ENCODE data around the gene LCE3A.
"Not testable (repeated sequence)": the region's sequence is repeated elsewhere in the genome, so short reads cannot be mapped to it uniquely, and the experiment has no call there.

The LCE3A gene, protein sequence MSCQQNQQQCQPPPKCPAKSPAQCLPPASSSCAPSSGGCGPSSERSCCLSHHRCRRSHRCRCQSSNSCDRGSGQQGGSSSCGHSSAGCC

DNA sequence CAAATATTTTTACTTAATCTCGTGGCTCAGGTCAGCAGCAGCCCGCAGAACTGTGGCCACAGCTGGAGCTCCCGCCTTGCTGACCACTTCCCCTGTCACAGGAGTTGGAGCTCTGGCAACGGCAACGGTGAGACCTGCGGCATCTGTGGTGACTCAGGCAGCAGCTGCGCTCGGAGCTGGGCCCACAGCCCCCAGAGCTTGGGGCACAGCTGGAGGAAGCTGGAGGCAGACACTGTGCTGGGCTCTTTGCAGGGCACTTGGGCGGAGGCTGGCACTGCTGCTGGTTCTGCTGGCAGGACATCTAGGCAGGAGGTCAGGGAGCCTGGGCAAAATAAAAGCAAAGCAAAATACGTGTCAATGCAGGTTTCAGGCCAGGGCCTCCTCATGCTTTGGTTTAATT is at the start of gene LCE3A:
LCE3A (minus strand) TSS at position 301 of the 400 bp plus-strand sequence; CDS start at position 301, 0 bp downstream.
- Histone ChIP-seq H3K36me3 (ENCODE audit: control insufficient read depth, insufficient read depth, low read length) (no peaks in the 10 kb centered on the region), H3K4me3 (ENCODE audit: low read depth, low read length) (no peak within 1 kb of the TSS), H3K9ac (ENCODE audit: low read depth, low read length) (no peak within 1 kb of the TSS), H3K27me3 (ENCODE audit: control insufficient read depth, insufficient read depth, low read length) (no peaks in the 10 kb centered on the region), H3K4me1 (ENCODE audit: control insufficient read depth, insufficient read depth, low read length) (no peaks in the 10 kb centered on the region), H3K9me3 (ENCODE audit: control insufficient read depth, insufficient read depth, low read length) (peaks cover 23% of the 10 kb centered on the region)

DNA sequence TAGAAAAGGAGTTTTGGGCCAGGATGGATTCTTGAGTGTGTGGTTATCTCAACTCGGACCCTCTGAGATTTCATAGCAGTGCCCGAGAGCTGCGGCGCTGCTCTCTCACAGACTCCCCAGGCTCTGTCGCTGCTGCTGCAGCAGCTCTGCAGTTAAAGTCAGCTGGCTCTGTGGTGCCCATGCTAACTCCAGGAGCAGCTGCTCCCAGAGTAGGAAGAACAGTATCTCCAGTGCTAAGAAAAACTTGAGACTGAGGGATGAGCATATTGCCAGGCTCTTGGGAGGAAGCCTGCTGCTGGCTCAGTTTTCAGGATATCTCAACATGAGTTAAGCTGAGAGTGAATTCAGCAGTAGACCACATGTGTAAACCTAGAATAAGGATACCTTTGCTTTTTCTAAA is 44.7 kb upstream of the LCE3A start:
- no peaks in the 10 kb centered on the region for H3K4me1 ChIP-seq (ENCODE audit: control insufficient read depth, insufficient read depth, low read length)
- H3K4me3 ChIP-seq (ENCODE audit: low read depth, low read length) = no peak overlapping the region
- no peak overlapping the region for H3K9ac ChIP-seq (ENCODE audit: low read depth, low read length)
- no peaks in the 10 kb centered on the region for H3K27me3 ChIP-seq (ENCODE audit: control insufficient read depth, insufficient read depth, low read length)
- H3K36me3 ChIP-seq (ENCODE audit: control insufficient read depth, insufficient read depth, low read length) = no peaks in the 10 kb centered on the region
- H3K9me3 ChIP-seq (ENCODE audit: control insufficient read depth, insufficient read depth, low read length) = peaks cover 23% of the 10 kb centered on the region

DNA sequence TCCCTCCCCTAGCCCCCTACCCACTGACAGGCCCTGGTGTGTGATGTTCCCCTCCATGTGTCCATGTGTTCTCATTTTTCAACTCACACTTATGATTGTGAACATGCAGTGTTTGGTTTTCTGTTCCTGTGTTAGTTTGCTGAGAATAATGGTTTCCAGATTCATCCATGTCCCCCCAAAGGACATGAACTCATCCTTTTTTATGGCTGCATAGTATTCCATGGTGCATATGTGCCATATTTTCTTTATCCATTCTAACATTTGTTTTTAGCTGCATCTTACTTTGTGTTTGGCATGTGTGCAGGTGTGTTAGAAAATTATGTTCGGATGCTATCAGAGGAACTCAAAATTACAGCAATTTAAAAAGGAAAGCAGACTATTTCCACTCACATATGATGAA is 43.3 kb upstream of the LCE3A start:
- not testable (repeated sequence) for H3K4me3 ChIP-seq (ENCODE audit: low read depth, low read length); H3K36me3 ChIP-seq (ENCODE audit: control insufficient read depth, insufficient read depth, low read length); H3K4me1 ChIP-seq (ENCODE audit: control insufficient read depth, insufficient read depth, low read length); H3K9ac ChIP-seq (ENCODE audit: low read depth, low read length); H3K27me3 ChIP-seq (ENCODE audit: control insufficient read depth, insufficient read depth, low read length)
- H3K9me3 ChIP-seq (ENCODE audit: control insufficient read depth, insufficient read depth, low read length) = peaks cover 19% of the 10 kb centered on the region

DNA sequence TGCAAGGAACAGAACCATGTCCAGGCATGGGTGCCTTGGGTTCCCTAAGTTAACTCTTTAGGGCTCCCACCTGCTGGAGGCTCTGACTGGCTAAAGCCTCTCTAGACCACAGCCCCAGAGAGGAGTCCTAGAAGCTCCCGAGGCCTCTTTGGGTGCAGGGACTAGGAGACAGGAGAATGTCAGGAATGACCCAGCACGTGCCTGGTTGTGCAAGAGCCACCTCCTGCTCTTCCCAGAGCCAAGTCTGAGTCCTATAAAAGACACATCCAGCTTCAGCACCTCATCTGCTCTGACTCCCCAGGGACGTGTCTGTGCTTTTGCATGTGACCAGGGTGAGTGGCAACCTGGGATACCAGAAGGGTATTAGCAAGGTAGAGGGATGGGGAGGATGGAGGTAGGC is 40.2 kb upstream of the LCE3A start, which contains the start of gene LCE2D:
LCE2D (plus strand) TSS at position 283 of the 400 bp plus-strand sequence. CDS start 726 bp downstream, outside the sequence.
- Histone ChIP-seq H3K27me3 (ENCODE audit: control insufficient read depth, insufficient read depth, low read length) (no peaks in the 10 kb centered on the region), H3K4me3 (ENCODE audit: low read depth, low read length) (no peak within 1 kb of the TSS), H3K36me3 (ENCODE audit: control insufficient read depth, insufficient read depth, low read length) (no peaks in the 10 kb centered on the region)

GRCh38 chr1:152658649-152659048 is 35.7 kb upstream of the LCE3A start:
- H3K9me3 ChIP-seq (ENCODE audit: control insufficient read depth, insufficient read depth, low read length) = peaks cover 12% of the 10 kb centered on the region
- no peaks in the 10 kb centered on the region for H3K27me3 ChIP-seq (ENCODE audit: control insufficient read depth, insufficient read depth, low read length)
- no peaks in the 10 kb centered on the region for H3K36me3 ChIP-seq (ENCODE audit: control insufficient read depth, insufficient read depth, low read length)

More for the DNA sequence above, 40.2 kb upstream of the LCE3A start, which contains the start of gene LCE2D:
- H3K9ac ChIP-seq (ENCODE audit: low read depth, low read length) = no peak within 1 kb of the TSS
- no peaks in the 10 kb centered on the region for H3K4me1 ChIP-seq (ENCODE audit: control insufficient read depth, insufficient read depth, low read length)
- peaks cover 14% of the 10 kb centered on the region for H3K9me3 ChIP-seq (ENCODE audit: control insufficient read depth, insufficient read depth, low read length)

DNA sequence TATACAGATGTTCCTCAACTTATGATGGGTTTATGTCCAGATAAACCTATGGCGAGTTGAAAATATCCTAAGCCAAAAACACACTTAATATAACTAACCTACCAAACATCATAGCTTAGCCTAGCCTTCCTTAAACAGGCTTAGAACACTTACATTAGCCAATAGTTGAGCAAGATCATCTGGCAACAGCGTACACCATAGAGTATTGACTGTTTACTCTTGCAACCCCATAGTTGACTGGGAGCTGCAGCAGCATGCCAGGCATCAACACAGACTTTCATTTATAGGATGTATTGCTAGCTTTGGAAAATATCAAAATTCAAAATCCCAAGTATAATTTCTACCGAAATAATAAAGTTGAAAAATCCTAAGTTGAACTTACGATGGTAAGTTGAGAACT is 34.8 kb upstream of the LCE3A start:
- no peaks in the 10 kb centered on the region for H3K4me1 ChIP-seq (ENCODE audit: control insufficient read depth, insufficient read depth, low read length)

More at GRCh38 chr1:152658649-152659048, 35.7 kb upstream of the LCE3A start:
- Histone ChIP-seq H3K9ac (ENCODE audit: low read depth, low read length) (no peak overlapping the region), H3K4me1 (ENCODE audit: control insufficient read depth, insufficient read depth, low read length) (no peaks in the 10 kb centered on the region), H3K4me3 (ENCODE audit: low read depth, low read length) (no peak overlapping the region)

GRCh38 chr1:152656459-152656858 is 33.6 kb upstream of the LCE3A start:
- peaks cover 12% of the 10 kb centered on the region for H3K9me3 ChIP-seq (ENCODE audit: control insufficient read depth, insufficient read depth, low read length)
- no peaks in the 10 kb centered on the region for H3K36me3 ChIP-seq (ENCODE audit: control insufficient read depth, insufficient read depth, low read length)
- H3K27me3 ChIP-seq (ENCODE audit: control insufficient read depth, insufficient read depth, low read length) = no peaks in the 10 kb centered on the region
- H3K4me1 ChIP-seq (ENCODE audit: control insufficient read depth, insufficient read depth, low read length) = no peaks in the 10 kb centered on the region
- H3K4me3 ChIP-seq (ENCODE audit: low read depth, low read length) = no peak overlapping the region
- H3K9ac ChIP-seq (ENCODE audit: low read depth, low read length) = no peak overlapping the region

More for the DNA sequence above, 34.8 kb upstream of the LCE3A start:
- Histone ChIP-seq H3K9me3 (ENCODE audit: control insufficient read depth, insufficient read depth, low read length) (peaks cover 12% of the 10 kb centered on the region), H3K4me3 (ENCODE audit: low read depth, low read length) (no peak overlapping the region), H3K9ac (ENCODE audit: low read depth, low read length) (no peak overlapping the region), H3K27me3 (ENCODE audit: control insufficient read depth, insufficient read depth, low read length) (no peaks in the 10 kb centered on the region), H3K36me3 (ENCODE audit: control insufficient read depth, insufficient read depth, low read length) (no peaks in the 10 kb centered on the region)

GRCh38 chr1:152654110-152654509 is 31.2 kb upstream of the LCE3A start:
- Histone ChIP-seq H3K4me1 (ENCODE audit: control insufficient read depth, insufficient read depth, low read length) (no peaks in the 10 kb centered on the region), H3K27me3 (ENCODE audit: control insufficient read depth, insufficient read depth, low read length) (no peaks in the 10 kb centered on the region), H3K9ac (ENCODE audit: low read depth, low read length) (no peak overlapping the region), H3K9me3 (ENCODE audit: control insufficient read depth, insufficient read depth, low read length) (peaks cover 5% of the 10 kb centered on the region), H3K36me3 (ENCODE audit: control insufficient read depth, insufficient read depth, low read length) (no peaks in the 10 kb centered on the region), H3K4me3 (ENCODE audit: low read depth, low read length) (no peak overlapping the region)

GRCh38 chr1:152646656-152647055 is 23.8 kb upstream of the LCE3A start:
- Histone ChIP-seq H3K27me3 (ENCODE audit: control insufficient read depth, insufficient read depth, low read length) (no peaks in the 10 kb centered on the region), H3K36me3 (ENCODE audit: control insufficient read depth, insufficient read depth, low read length) (no peaks in the 10 kb centered on the region), H3K4me1 (ENCODE audit: control insufficient read depth, insufficient read depth, low read length) (no peaks in the 10 kb centered on the region), H3K4me3 (ENCODE audit: low read depth, low read length) (no peak overlapping the region), H3K9me3 (ENCODE audit: control insufficient read depth, insufficient read depth, low read length) (peaks cover 4% of the 10 kb centered on the region), H3K9ac (ENCODE audit: low read depth, low read length) (no peak overlapping the region)

- H3K36me3 ChIP-seq (ENCODE audit: control insufficient read depth, insufficient read depth, low read length) = no peaks in the 10 kb centered on the region
- H3K4me1 ChIP-seq (ENCODE audit: control insufficient read depth, insufficient read depth, low read length) = no peaks in the 10 kb centered on the region
- no peak overlapping the region for H3K4me3 ChIP-seq (ENCODE audit: low read depth, low read length)
- peaks cover 4% of the 10 kb centered on the region for H3K9me3 ChIP-seq (ENCODE audit: control insufficient read depth, insufficient read depth, low read length)
- no peaks in the 10 kb centered on the region for H3K27me3 ChIP-seq (ENCODE audit: control insufficient read depth, insufficient read depth, low read length)
- H3K9ac ChIP-seq (ENCODE audit: low read depth, low read length) = no peak overlapping the region
These were observed 22.2 kb upstream of the LCE3A start for GRCh38 chr1:152645146-152645545.

DNA sequence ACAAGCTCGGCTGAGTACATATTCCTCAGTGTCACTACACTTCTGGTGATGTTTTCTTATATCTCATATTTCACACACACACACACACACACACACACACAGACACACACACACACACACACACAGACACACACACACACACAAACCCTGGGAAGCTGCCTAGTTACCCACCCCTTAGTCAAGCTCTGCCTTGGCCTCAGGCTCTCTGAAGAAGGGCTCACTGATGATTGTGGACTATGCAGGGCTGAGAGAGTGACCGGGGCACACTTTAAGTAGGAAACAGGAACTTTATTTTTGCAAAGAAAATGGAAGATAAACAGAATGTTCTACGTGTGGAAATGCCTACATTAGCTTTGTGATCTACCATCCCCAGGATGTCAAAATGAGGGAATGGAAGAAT is 21.0 kb upstream of the LCE3A start:
- no peaks in the 10 kb centered on the region for H3K4me1 ChIP-seq (ENCODE audit: control insufficient read depth, insufficient read depth, low read length)
- H3K27me3 ChIP-seq (ENCODE audit: control insufficient read depth, insufficient read depth, low read length) = no peaks in the 10 kb centered on the region
- no peaks in the 10 kb centered on the region for H3K36me3 ChIP-seq (ENCODE audit: control insufficient read depth, insufficient read depth, low read length)
- peaks cover 4% of the 10 kb centered on the region for H3K9me3 ChIP-seq (ENCODE audit: control insufficient read depth, insufficient read depth, low read length)
- no peak overlapping the region for H3K9ac ChIP-seq (ENCODE audit: low read depth, low read length)
- H3K4me3 ChIP-seq (ENCODE audit: low read depth, low read length) = no peak overlapping the region

- H3K4me1 ChIP-seq (ENCODE audit: control insufficient read depth, insufficient read depth, low read length) = no peaks in the 10 kb centered on the region
- no peaks in the 10 kb centered on the region for H3K27me3 ChIP-seq (ENCODE audit: control insufficient read depth, insufficient read depth, low read length)
- H3K9ac ChIP-seq (ENCODE audit: low read depth, low read length) = no peak overlapping the region
- H3K9me3 ChIP-seq (ENCODE audit: control insufficient read depth, insufficient read depth, low read length) = peaks cover 4% of the 10 kb centered on the region
- H3K36me3 ChIP-seq (ENCODE audit: control insufficient read depth, insufficient read depth, low read length) = no peaks in the 10 kb centered on the region
- H3K4me3 ChIP-seq (ENCODE audit: low read depth, low read length) = no peak overlapping the region
These were observed 17.4 kb upstream of the LCE3A start for GRCh38 chr1:152640351-152640750.

Data from iPS-15b (cell line).